Activated T-cell treated with anti-CD3 and anti-CD28 coated beads, Interleukin-2, amount 50 U/mL, for 72 hours (primary cell): ENCODE measurements around the gene LINGO1. TPM values are rescaled to one million over a fixed set of nuclear protein-coding genes. Genes with fewer than 3 reads are reported as not detected.

Experiments
- ATAC-seq, 2 donors: fragments of 150-1000 bp; cut with Tn5 transposase; replicated peaks in 1 of 2; 2 replicates each; pipeline ENCODE4 v1.10.0; 2021; ENCODE audit warnings: moderate library complexity in 2 of 2, mild to moderate bottlenecking in 1 of 2
- DNase-seq, 2 donors: peaks; one replicate each; pipeline ENCODE4 v3.0.0; 2021 to 2022; ENCODE audit warnings: mixed read lengths in 1 of 2
- H3K27ac Mint-ChIP-seq: one replicate; pipeline ENCODE4 v1.8.0; 2022; ENCODE audit warnings: mild to moderate bottlenecking, moderate library complexity, mixed read lengths
- H3K27me3 Mint-ChIP-seq: one replicate; pipeline ENCODE4 v1.8.0; 2022; ENCODE audit warnings: low read depth, mixed read lengths
- H3K36me3 Mint-ChIP-seq, 2 donors: one replicate each; pipeline ENCODE4 v1.8.0; 2022; ENCODE audit warnings: mixed read lengths in 2 of 2, mild to moderate bottlenecking in 1 of 2; ENCODE audit not compliant: insufficient read depth in 2 of 2
- H3K4me1 Mint-ChIP-seq: one replicate; pipeline ENCODE4 v1.8.0; 2022; ENCODE audit warnings: low read depth, mixed read lengths
- H3K4me3 Mint-ChIP-seq, 2 donors: one replicate each; pipeline ENCODE4 v1.8.0; 2022; ENCODE audit warnings: mild to moderate bottlenecking in 2 of 2, mixed read lengths in 2 of 2, moderate library complexity in 2 of 2
- H3K9me3 Mint-ChIP-seq, 2 donors: one replicate each; pipeline ENCODE4 v1.8.0; 2022; ENCODE audit warnings: mixed read lengths in 2 of 2
- total RNA-seq, 2 donors: library from RNA; stranded (reverse); gene quantifications; one replicate each; pipeline ENCODE4 v1.2.3, GENCODE V29; 2022

The LINGO1 gene
- total RNA-seq, 2 donors from 2014 or later, result 0.17 TPM; not detected in 1

- no peak for DNase-seq
- Mint-ChIP-seq H3K4me3 (no peak overlapping the region), H3K4me1 (no peaks in the 10 kb centered on the region), H3K27me3 (no peaks in the 10 kb centered on the region), H3K36me3 (no peaks in the 10 kb centered on the region), H3K27ac (no peak overlapping the region), H3K9me3 (no peaks in the 10 kb centered on the region)
- ATAC-seq, result no peak
Measured at GRCh38 chr15:77622934-77623754, 9.6 kb downstream of the LINGO1 start.

DNA sequence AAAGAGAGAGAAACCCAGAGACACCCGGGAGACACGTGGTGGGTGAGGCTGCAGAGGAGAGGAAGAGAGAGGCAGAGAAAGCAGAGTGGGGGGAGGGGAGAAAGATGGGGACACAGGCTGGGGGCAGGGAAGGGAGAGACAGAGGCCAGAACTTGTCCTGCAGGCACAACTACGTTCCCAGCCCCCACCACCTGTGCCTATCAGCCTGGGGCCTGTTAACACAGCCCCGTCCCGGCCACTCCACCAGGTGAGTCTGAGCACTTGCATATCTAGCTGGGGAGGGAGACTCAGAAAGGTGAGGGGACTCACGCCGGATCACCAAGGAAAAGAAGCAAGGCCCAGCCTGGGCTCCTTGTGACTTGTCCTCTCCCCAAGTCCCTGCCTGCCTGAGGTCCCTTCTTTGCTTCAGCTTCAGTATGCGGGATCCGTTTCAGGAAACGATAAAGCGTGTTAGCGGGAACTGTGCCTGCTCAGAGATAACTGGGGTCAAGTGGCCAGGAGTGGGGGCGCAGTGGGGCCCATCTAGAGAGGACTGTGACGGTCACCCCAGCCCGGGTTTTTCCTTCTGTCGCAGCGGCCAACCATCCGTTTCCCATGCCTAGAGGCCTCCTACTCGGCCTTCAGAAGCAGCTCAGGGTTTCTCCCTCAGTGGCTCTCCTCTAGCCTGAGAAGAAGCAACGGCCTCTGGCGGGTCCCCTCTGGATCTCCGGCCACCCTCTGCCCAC lies 10.3 kb downstream of the LINGO1 start:
- Mint-ChIP-seq H3K4me3 (no peak overlapping the region), H3K4me1 (no peaks in the 10 kb centered on the region), H3K9me3 (no peaks in the 10 kb centered on the region), H3K27me3 (no peaks in the 10 kb centered on the region), H3K27ac (no peak overlapping the region), H3K36me3 (no peaks in the 10 kb centered on the region)
- no peak for DNase-seq
- ATAC-seq, result no peak

DNA sequence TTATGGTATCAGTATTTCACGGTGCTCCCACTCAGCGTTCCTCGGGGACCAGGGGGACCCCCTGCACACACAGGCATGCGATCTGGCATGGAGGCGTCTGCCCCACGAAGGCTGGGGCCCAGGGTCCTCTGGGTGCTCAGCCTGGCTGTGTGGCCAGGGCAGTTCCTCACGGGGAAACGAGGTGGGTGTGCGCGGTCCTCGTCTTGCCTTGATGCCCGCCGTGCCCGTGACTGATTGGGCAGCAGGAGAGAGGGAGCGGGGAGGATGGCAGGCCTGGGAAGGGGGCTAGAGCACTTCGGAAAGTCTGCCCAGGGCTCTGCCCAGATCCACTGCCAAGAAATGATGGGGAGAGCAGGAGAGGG lies 10.9 kb downstream of the LINGO1 start:
- H3K9me3 Mint-ChIP-seq, result no peaks in the 10 kb centered on the region
- H3K27ac Mint-ChIP-seq, result no peak overlapping the region
- H3K27me3 Mint-ChIP-seq, result no peaks in the 10 kb centered on the region
- ATAC-seq, result no peak
- no peak overlapping the region for H3K4me3 Mint-ChIP-seq
- no peak for DNase-seq
- H3K4me1 Mint-ChIP-seq, result no peaks in the 10 kb centered on the region
- no peaks in the 10 kb centered on the region for H3K36me3 Mint-ChIP-seq

DNA sequence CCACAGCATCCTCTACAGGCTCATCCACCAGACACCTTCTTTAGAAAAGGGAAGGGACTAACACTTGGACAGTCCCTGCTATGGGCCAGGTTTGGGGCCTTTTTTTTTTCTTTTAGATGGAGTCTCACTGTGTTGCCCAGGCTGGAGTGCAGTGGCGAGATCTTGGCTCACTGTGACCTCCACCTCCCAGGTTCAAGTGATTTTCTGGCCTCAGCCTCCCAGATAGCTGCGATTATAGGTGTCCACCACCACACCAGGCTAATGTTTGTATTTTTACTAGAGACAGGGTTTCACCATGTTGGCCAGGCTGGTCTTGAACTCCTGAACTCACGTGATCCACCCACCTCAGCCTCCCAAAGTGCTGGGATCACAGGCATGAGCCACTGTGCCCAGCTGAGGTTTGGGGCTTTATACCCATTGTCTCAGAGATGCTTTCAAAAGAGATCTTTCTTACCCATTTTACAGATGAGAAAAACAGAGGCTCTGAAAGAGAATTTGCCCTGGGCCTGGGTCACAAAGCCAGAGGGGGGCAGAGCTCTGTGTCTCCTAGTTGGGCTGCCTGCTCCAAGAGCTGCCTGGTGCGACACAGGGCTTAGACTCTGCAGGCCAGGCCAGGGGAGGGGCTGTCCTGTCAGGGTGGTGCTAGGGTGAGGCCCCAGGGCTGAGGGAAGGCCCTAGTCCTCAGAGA lies 11.6 kb downstream of the LINGO1 start:
- no peak for ATAC-seq
- Mint-ChIP-seq H3K27ac (no peak overlapping the region), H3K4me3 (no peak overlapping the region), H3K36me3 (no peaks in the 10 kb centered on the region), H3K4me1 (no peaks in the 10 kb centered on the region), H3K9me3 (no peaks in the 10 kb centered on the region), H3K27me3 (no peaks in the 10 kb centered on the region)
- no peak for DNase-seq

GRCh38 chr15:77620297-77620696 lies 12.4 kb downstream of the LINGO1 start:
- Mint-ChIP-seq H3K36me3 (no peaks in the 10 kb centered on the region), H3K27me3 (no peaks in the 10 kb centered on the region), H3K4me3 (no peak overlapping the region), H3K9me3 (no peaks in the 10 kb centered on the region), H3K4me1 (no peaks in the 10 kb centered on the region), H3K27ac (no peak overlapping the region)
- DNase-seq (no peak), ATAC-seq (no peak)

GRCh38 chr15:77619883-77620282 lies 12.8 kb downstream of the LINGO1 start:
- H3K4me1 Mint-ChIP-seq, result no peaks in the 10 kb centered on the region
- H3K27me3 Mint-ChIP-seq, result no peaks in the 10 kb centered on the region
- no peak overlapping the region for H3K27ac Mint-ChIP-seq
- H3K36me3 Mint-ChIP-seq, result no peaks in the 10 kb centered on the region
- DNase-seq, result no peak
- no peak for ATAC-seq
- no peak overlapping the region for H3K4me3 Mint-ChIP-seq
- H3K9me3 Mint-ChIP-seq, result no peaks in the 10 kb centered on the region

DNA sequence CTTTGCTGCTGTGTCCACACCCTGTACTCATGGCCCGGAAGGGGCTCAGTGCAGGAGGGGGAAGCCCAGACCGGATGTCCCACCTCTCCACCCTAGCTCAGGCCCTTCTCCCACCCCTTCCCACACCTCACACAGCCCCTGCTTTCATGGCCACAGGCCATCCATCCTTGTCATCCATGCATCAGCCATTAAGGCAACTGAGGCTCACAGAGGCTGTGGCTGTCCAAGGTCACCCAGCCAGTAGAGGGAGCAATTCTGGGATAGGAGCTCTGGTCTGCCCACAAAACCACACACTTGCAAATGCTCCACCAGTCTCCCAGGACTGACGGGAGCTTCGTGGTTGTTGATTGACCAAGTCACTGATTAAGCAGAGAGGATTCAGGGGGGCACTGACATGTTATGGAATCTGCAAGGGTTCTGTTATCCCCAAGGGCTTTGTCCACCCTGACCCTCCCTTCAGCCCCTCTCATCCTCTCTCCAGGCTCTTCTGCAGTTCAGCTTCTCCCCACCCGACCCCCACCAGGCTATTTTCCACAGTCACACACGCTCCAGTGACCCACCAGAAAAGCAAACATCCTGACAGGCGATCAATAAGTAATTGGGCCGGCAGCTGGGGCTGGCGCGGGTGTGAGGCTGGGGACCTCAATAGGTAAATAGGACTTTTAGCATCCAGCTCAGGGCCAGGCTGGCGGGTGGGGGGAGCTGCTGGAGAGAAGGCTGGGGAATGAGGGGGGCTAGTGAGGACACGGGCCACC lies 15.1 kb downstream of the LINGO1 start:
- H3K27ac Mint-ChIP-seq, result no peak overlapping the region
- H3K4me1 Mint-ChIP-seq, result no peaks in the 10 kb centered on the region
- no peak for DNase-seq

GRCh38 chr15:77616072-77616471 lies 16.6 kb downstream of the LINGO1 start:
- Mint-ChIP-seq H3K27ac (no peak overlapping the region), H3K4me1 (no peaks in the 10 kb centered on the region), H3K4me3 (no peak overlapping the region), H3K36me3 (no peaks in the 10 kb centered on the region), H3K9me3 (no peaks in the 10 kb centered on the region), H3K27me3 (no peaks in the 10 kb centered on the region)
- ATAC-seq (no peak), DNase-seq (no peak)

More for the DNA sequence above, 15.1 kb downstream of the LINGO1 start:
- no peaks in the 10 kb centered on the region for H3K9me3 Mint-ChIP-seq
- no peak overlapping the region for H3K4me3 Mint-ChIP-seq
- no peak for ATAC-seq
- no peaks in the 10 kb centered on the region for H3K27me3 Mint-ChIP-seq
- H3K36me3 Mint-ChIP-seq, result no peaks in the 10 kb centered on the region

- Mint-ChIP-seq H3K36me3 (no peaks in the 10 kb centered on the region), H3K9me3 (no peaks in the 10 kb centered on the region), H3K27ac (no peak overlapping the region)
Measured at GRCh38 chr15:77615472-77615871, 17.2 kb downstream of the LINGO1 start.

DNA sequence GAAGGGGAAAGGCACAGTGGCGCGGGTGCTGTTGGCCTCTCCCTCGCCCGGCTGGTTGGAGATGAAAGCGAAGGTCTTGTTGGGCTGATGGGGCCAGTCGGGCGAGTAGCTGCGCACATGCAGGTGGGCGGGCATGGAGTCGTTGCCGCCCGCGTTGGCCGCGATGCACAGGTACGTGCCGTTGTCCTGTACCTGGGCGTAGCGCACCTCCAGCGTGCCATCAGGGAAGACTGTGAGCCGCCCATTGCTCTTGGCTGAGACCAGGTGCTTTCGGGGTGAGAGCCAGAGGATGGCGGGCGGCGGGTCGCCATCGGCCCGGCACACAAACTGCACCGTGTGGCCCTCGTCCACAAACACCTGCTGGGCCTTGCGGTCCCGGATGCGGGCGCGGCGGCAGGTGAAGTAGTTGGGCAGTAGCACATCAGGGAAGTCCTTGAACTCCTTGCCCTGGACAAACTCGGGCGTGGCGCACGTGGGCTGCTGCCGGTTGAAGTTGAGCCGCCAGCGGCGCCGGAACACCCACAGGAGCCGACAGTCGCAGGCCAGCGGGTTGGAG lies 18.4 kb downstream of the LINGO1 start:
- no peaks in the 10 kb centered on the region for H3K9me3 Mint-ChIP-seq
- H3K4me1 Mint-ChIP-seq, result no peaks in the 10 kb centered on the region

More at GRCh38 chr15:77615472-77615871, 17.2 kb downstream of the LINGO1 start:
- DNase-seq (no peak), ATAC-seq (no peak)
- H3K4me3 Mint-ChIP-seq, result no peak overlapping the region
- H3K4me1 Mint-ChIP-seq, result no peaks in the 10 kb centered on the region
- no peaks in the 10 kb centered on the region for H3K27me3 Mint-ChIP-seq

GRCh38 chr15:77613814-77614213 lies 18.9 kb downstream of the LINGO1 start:
- Mint-ChIP-seq H3K36me3 (no peaks in the 10 kb centered on the region), H3K27me3 (no peaks in the 10 kb centered on the region), H3K4me1 (no peaks in the 10 kb centered on the region), H3K27ac (no peak overlapping the region), H3K4me3 (no peak overlapping the region), H3K9me3 (no peaks in the 10 kb centered on the region)
- DNase-seq, result no peak
- ATAC-seq, result no peak

More for the DNA sequence above, 18.4 kb downstream of the LINGO1 start:
- ATAC-seq, result no peak
- DNase-seq, result no peak
- H3K27ac Mint-ChIP-seq, result no peak overlapping the region
- no peaks in the 10 kb centered on the region for H3K36me3 Mint-ChIP-seq
- H3K27me3 Mint-ChIP-seq, result no peaks in the 10 kb centered on the region
- H3K4me3 Mint-ChIP-seq, result no peak overlapping the region

DNA sequence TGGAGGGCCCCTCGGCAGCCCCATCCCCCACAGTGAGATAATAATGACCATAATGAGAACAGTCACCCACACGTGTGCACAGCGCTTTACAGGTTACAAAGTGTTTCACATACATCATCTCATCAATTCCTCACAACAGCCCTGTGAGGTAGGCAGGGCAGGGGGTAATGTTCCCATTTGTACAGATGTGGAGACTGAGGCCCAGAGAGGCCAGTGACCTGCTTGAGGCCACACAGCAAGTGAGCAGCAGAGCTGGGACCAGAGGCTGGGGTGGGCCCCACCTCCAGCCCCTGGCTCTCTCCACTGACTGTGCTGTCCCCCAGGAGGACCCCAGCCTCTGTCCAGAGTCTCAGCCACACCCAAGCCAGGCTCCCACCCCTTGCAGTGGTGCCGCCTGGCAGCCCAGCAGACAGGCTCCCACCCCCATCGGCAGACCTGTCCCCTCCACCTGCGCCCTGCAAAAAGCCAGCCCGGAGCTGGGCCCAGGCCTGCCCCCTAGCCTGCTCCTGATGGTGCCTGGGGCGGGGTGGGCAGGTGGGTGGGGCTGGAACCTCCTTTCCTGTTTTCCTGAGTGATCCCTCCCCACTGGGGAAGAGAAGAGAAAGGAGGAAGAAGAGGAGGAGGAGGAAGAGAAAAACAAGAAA lies 19.6 kb downstream of the LINGO1 start:
- Mint-ChIP-seq H3K4me3 (no peak overlapping the region), H3K9me3 (no peaks in the 10 kb centered on the region), H3K36me3 (no peaks in the 10 kb centered on the region), H3K27ac (no peak overlapping the region), H3K4me1 (no peaks in the 10 kb centered on the region), H3K27me3 (no peaks in the 10 kb centered on the region)
- ATAC-seq (no peak), DNase-seq (no peak)
